ES-I3 (cell line): ENCODE results near the gene FYB1.

ENCODE experiments used
- H3K36me3 ChIP-seq: 2 replicates; pipeline ENCODE4 v1.6.1; 2013; ENCODE audit warnings: mild to moderate bottlenecking, low read length, control low read depth, moderate library complexity; ENCODE audit not compliant: insufficient read depth
- H3K4me1 ChIP-seq: 2 replicates; pipeline ENCODE4 v1.6.1; 2013; ENCODE audit warnings: mild to moderate bottlenecking, control low read depth, low read length; ENCODE audit not compliant: insufficient read depth
- H3K9ac ChIP-seq: 2 replicates; pipeline ENCODE4 v1.6.1; 2013; ENCODE audit warnings: low read depth, mild to moderate bottlenecking, low read length, moderate library complexity
- H3K9me3 ChIP-seq: 2 replicates; pipeline ENCODE4 v1.6.1; 2013; ENCODE audit warnings: mild to moderate bottlenecking, low read length, moderate library complexity; ENCODE audit not compliant: control insufficient read depth, insufficient read depth

The FYB1 gene

DNA sequence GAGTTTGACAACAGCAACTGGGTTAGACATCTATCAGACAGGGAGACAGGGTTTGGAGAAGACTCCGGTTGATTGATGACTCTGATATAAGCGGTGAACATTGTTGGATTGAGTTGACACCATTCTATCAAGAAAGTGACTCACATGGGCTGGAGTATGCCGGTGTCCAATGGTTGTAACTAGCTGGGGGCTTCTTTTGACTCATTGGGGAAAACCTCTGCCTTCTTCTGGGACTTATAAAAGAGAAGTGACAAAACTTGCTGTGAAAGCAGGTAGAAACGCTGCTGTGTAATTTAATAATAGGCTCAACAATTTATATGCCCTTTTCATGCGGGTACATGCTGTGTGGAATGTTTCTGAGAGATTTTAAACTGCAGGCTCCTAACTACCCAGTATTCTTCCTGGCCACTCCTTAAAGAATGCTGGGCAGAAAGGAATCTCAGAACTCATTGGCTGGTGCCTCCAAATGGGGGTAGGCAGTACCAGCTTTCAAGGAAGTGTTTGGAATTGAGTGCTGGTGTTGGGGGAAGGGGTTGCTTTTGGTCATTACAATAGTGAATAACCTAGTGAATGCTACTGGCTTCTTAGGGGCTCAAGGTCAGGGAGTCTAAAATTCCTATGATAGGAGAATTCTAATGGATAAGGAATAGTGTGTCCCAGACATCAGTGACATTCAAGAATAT is 43.9 kb downstream of the FYB1 start:
- Histone ChIP-seq H3K9me3 (no peaks in the 10 kb centered on the region), H3K9ac (no peak overlapping the region), H3K4me1 (peaks cover 5% of the 10 kb centered on the region), H3K36me3 (no peaks in the 10 kb centered on the region)

DNA sequence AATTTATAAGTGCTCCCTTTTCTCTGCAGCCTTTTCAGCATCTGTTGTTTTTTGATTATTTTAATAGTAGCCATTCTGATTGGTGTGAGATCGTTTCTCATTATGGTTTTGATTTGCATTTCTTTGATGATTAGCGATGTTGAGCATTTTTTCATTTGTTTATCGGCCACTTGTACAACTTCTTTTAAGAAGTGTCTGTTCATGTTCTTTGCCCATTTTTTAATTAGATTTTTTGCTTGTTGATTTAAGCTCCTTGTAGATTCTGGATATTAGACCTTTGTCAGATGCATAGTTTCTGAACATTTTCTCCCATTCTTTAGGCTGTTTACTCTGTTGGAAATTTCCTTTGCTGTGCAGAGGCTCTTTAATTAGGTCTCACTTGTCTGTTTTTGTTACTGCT is 46.3 kb downstream of the FYB1 start:
- Histone ChIP-seq H3K36me3 (no peaks in the 10 kb centered on the region), H3K9me3 (no peaks in the 10 kb centered on the region), H3K9ac (no peak overlapping the region), H3K4me1 (peaks cover 5% of the 10 kb centered on the region)

DNA sequence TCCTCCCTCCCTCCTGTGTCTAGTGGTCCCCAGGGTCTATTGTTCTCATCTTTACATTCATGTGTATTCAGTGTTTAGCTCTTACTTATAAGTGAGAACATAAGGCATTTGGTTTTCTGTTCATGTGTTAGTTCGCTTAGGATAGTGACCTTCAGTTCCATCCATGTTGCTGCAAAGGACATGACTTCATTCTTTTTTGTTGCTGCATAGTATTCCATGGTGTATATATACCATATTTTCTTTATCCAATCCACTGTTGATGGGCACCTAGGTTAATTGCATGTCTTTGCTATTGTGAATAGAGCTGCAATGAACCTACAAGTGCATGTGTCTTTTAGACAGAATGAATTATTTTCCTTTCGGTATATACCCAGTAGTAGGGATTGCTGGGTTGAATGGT is 46.8 kb downstream of the FYB1 start:
- Histone ChIP-seq H3K4me1 (peaks cover 5% of the 10 kb centered on the region), H3K9ac (no peak overlapping the region), H3K9me3 (no peaks in the 10 kb centered on the region), H3K36me3 (no peaks in the 10 kb centered on the region)

DNA sequence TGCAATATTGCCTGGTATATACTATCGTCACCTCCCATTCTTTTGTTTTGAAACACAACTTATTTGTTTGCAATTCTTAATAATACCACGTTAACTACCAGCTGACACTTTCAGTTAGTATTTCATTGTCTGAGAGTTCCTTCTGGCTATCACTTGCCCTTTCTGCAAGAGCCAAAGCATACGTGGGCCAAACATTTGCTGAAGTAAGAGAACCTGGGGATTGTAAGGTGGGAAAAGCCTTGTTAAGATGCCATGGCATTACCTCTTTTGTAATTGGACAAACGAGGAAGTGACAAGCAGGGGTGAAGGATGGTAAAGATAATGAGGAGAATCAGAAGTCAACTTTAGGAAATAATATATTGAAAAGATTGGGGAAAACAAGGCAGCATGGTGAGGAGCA is 47.7 kb downstream of the FYB1 start:
- Histone ChIP-seq H3K9me3 (no peaks in the 10 kb centered on the region), H3K36me3 (no peaks in the 10 kb centered on the region), H3K9ac (no peak overlapping the region), H3K4me1 (peaks cover 5% of the 10 kb centered on the region)

DNA sequence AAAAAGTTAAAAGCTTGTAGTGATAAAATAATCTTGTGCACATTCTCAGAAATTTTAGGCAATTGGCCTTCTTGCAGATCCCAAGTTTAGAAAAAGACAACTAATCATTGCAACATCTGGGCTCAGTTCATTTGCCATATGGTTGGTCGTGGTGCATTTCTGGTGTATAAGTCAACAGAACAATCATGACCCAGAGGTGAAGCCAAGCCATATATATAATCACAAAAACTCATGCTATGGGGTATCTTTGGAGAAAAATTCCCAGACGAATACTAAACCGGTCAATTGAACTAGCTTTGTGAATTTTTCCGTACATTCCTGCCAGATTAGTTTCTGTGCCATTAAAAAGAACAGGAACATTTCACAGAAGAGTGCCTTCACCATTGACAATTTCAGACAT is 50.3 kb downstream of the FYB1 start:
- no peaks in the 10 kb centered on the region for H3K36me3 ChIP-seq
- H3K9ac ChIP-seq = no peak overlapping the region
- no peaks in the 10 kb centered on the region for H3K9me3 ChIP-seq
- H3K4me1 ChIP-seq = no peaks in the 10 kb centered on the region

DNA sequence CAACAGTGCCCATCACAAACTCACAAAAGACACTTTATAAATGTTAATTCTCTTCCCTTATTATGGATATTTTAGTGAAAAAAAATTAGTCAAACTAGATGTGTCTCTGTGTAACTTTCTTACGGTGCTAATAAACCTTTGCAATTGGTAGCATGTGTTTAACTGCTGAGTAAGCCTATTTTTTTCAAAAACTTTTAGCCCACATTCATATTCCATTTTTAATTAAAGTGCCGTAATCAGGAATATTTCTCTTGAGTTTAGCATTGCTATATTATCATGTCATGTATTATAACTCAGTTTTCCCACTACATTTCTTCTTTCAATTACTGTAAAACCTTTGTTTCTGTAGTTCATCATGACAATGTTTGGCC is 51.4 kb downstream of the FYB1 start:
- no peak overlapping the region for H3K9ac ChIP-seq
- H3K4me1 ChIP-seq = no peaks in the 10 kb centered on the region
- H3K36me3 ChIP-seq = no peaks in the 10 kb centered on the region
- H3K9me3 ChIP-seq = no peaks in the 10 kb centered on the region

DNA sequence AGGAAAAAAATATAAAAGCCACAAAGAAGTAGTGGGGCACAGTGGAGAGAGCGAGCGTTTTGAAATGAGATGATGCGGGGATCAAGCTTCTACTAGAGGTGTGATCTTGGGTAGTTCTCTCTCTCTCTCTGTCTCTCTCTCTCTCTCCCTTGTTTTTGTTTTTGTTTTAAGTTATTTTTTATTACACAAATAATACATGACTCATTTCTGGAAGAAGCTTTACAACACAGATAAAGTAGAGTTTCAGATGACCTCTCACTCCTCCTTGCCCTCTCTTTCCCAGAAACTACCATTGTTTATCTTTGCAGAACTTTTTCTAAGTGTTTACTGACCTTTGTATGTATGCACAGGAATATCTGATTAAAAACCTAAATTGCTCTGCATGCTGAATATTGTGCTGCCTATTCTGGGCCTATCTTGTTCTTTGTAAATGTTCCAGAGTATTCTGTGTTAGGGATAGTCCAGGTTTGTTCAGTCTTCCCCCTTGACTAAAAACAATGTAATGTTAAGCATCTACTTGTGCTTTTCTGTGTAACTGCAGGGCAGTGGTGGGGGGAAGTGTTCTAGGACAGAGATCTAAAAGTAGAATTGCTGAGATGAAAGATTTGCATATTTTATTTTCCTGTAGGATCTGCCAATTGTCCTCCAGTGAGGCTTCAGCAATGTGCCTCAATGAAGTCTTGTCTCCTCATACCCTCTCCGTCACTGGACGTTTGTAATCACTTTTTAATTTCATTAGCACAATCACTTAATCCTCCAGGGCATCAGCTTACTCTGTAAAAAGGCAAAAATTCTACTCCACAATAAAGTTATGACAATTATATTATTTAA is 52.0 kb downstream of the FYB1 start:
- Histone ChIP-seq H3K9me3 (no peaks in the 10 kb centered on the region), H3K4me1 (no peaks in the 10 kb centered on the region), H3K9ac (no peak overlapping the region), H3K36me3 (no peaks in the 10 kb centered on the region)

DNA sequence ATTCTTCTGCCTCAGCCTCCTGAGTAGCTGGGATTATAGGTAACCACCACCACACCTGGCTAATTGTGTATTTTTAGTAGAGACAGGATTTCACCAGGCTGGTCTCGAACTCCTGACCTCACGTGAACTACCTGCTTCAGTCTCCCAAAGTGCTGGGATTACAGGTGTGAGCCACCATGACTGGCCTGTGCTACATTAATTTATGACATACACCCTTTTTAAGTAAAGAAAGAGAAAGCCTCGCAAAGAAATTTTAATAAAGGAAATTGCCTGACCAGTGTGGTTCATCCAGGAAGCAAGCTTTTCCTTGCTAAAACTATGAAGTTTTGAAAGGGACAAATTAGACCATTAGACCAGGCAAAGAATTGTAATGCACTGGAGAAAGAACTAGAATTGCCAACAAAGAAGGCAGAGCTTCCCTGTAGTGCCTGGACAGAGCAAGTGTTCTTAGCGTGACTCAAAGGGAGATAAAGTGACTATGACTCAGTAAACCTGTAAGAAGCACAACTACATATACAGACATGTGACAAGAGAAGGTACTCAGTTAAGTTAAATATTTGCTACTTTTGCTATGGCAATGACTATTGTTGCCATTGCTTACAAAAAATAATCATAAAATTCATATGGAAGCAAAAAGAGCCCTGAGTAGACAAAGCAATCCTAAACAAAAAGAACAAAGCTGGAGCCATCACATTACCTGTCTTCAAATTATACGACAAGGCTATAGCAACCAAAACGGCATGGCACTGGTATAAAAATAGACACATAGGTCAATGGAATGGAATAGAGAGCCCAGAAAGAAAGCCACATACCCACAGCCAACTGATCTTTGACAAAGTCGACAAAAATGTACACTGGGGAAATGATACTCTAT is 54.6 kb downstream of the FYB1 start:
- Histone ChIP-seq H3K4me1 (no peaks in the 10 kb centered on the region), H3K36me3 (no peaks in the 10 kb centered on the region), H3K9ac (no peak overlapping the region), H3K9me3 (no peaks in the 10 kb centered on the region)

DNA sequence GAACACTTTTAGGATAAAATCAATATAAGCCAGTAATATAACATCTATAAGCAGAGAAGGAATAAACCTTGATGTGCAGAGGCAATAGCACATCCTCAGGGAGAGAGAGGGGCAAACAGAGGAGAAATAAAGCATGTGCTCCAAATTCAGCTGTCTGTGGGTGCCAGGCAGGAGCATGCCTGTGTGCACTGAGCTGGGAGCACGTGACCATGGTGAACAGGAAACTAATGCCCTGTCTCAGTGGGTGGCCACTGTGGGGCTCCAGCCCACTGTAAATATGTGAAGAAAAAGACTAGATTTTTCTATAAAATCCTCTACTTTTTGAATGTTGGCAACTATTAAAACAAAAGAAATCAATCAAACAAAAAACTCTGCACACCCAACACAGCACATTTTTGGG is 55.3 kb downstream of the FYB1 start:
- Histone ChIP-seq H3K9me3 (no peaks in the 10 kb centered on the region), H3K4me1 (no peaks in the 10 kb centered on the region)

DNA sequence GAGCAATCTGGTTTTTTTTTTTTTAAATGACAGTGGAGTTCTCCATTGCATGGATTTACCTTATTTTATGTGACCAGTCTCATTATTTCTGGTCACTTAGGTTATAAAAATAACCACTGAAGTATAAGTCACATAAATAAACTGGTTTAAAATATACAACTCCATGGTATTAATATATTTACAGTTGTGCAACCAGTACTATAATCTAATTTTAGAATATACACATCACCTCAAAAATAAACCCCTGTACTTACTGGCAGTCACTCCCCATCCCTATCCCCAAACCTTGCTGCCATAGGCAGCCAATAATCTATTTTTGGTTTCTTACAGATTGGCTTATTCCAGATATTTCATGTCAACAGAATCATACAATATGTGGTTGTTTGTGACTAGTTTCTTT is 57.8 kb downstream of the FYB1 start:
- Histone ChIP-seq H3K4me1 (no peaks in the 10 kb centered on the region), H3K36me3 (no peaks in the 10 kb centered on the region), H3K9ac (no peak overlapping the region), H3K9me3 (no peaks in the 10 kb centered on the region)

More for the DNA sequence above, 55.3 kb downstream of the FYB1 start:
- Histone ChIP-seq H3K9ac (no peak overlapping the region), H3K36me3 (no peaks in the 10 kb centered on the region)

DNA sequence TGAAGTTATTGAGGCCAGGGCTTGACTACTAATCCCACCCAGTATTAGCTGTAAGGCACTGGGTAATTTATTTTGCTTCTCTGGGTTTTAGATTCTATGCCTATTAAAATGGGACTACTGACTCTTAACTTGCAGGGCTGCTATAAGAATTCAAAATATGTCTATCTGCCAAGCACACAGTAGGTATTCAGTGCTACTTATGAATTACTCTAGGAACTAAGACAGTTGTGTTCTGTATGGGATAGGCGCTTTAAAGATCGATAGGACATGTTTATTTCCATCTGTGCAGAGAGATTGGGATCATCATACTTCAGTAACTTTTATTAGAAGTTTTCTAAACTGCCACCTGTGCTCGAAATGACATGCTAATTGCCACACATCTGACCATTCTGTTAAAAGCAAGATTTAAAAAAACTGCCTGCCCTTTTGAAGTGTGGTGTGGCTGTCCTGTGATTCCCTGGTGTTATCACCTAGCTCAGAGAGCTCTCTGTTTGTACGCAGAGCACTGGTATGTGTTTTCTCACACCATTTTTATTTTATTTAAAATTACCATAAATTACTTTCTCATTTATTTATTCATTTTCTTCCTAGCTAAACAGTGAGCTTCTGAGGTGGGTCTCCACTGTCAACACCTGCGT is 58.7 kb downstream of the FYB1 start:
- Histone ChIP-seq H3K9ac (no peak overlapping the region), H3K4me1 (no peaks in the 10 kb centered on the region)

DNA sequence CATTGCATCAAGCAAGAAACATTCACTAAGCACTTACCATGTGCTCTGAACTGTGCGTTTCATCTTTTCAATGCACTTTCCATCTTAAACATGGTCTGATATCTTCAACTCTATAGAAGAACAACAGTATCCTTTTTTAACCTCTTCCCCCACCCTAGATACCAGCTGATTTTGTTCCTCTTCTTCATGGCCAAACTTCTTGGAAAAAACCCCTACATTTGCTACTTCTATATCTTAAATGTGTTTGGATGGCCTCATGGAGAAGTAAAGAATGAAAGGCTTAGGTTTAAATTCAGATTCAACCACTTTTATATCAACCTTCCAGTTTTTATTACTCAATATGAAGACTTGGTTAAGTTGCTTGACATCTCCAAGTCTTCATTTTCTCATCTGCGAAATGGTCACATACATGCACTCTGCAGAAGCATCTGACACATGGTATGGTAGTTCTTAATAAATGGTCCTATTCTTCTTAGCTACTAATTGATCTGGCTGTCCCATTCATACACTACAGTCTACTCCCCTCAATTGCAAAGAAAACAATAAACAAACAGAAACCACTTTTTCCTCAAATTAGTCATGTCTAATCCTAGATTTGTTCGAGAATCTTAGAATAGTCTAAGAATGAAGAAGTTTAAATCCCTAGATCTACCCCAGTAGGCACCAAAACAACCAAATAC is 59.4 kb downstream of the FYB1 start:
- Histone ChIP-seq H3K9ac (no peak overlapping the region), H3K9me3 (no peaks in the 10 kb centered on the region), H3K4me1 (no peaks in the 10 kb centered on the region), H3K36me3 (no peaks in the 10 kb centered on the region)

More for the DNA sequence above, 58.7 kb downstream of the FYB1 start:
- H3K9me3 ChIP-seq = no peaks in the 10 kb centered on the region
- no peaks in the 10 kb centered on the region for H3K36me3 ChIP-seq

DNA sequence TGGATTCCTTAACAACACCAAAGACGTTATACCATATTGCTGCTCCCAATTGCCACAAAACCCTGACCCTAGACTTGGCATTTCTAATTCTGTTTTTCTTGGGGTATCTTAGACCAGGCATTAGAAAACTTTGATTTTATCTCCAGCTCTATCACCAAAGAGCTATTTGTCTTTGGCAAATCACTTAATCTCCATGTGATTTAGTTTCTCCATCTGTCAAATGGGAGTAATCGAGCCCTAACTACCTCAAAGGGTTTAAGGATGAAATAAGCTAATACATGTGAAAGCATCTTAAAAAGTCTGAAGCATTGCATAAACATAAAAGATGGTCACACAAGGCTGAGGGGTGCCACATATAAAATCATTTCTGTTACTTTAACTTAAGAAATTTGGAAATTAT is 60.6 kb downstream of the FYB1 start:
- Histone ChIP-seq H3K9ac (no peak overlapping the region), H3K36me3 (no peaks in the 10 kb centered on the region), H3K9me3 (no peaks in the 10 kb centered on the region), H3K4me1 (no peaks in the 10 kb centered on the region)

DNA sequence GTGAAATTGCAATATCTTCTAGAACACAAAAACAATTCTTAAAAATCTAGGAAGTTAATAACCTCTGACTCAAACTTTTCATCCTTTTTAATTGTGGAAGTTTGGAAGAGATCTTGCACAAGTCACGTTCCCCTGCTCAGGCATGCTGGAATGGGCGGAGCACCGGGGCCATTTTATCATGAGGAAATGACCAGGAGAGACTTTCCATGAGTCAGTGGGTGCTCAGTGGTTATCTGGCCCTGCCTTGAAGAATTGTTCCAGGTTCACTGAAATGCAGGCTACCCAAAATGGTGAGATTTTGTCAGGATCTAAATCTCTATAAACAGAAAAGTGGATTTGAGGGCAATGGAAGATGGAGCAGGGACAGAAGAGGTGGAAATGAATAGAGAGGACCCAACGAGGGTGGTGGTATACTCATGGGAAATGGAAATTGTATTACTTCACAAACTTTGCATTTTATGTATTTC is 61.2 kb downstream of the FYB1 start:
- Histone ChIP-seq H3K36me3 (no peaks in the 10 kb centered on the region), H3K9ac (no peak overlapping the region), H3K4me1 (no peaks in the 10 kb centered on the region), H3K9me3 (no peaks in the 10 kb centered on the region)
